ENCODE measurements around the gene NREP. TPM values are rescaled to one million over a fixed set of nuclear protein-coding genes. Genes with fewer than 3 reads are reported as not detected.

The NREP gene
- polyA plus RNA-seq, 3 donors, result 16.6 to 23.6 (median 17.1) TPM

GRCh38 chr5:111682641-111683040 is 74.4 kb downstream of the NREP start:
- DNase-seq, result no peak
- no peak for TF ChIP-seq CTCF (IDR thresholded peaks at IDR 0.05)
- Mint-ChIP-seq H3K27ac (no peak overlapping the region), H3K4me1 (peaks cover 2% of the 10 kb centered on the region), H3K4me3 (no peak overlapping the region), H3K9me3 (no peaks in the 10 kb centered on the region), H3K27me3 (ENCODE audit: low read depth in 3 of 3) (peaks cover 0 to 2% (median 0%) of the 10 kb centered on the region in 3 donors), H3K36me3 (no peaks in the 10 kb centered on the region)
- no peaks in the 10 kb centered on the region for H3K9me3 ChIP-seq (replicated peaks in 1 of 2; ENCODE audit: control insufficient read depth in 1 of 2, insufficient read depth in 1 of 2, low read length in 2 of 2)
- no peaks in the 10 kb centered on the region for H4K20me1 ChIP-seq (ENCODE audit: insufficient read depth, low read length)
- H3K9ac ChIP-seq (ENCODE audit: insufficient read depth, low read length, poor library complexity, severe bottlenecking), result no peak overlapping the region
- no peak overlapping the region for H3K27ac ChIP-seq (ENCODE audit: low read depth in 1 of 2, low read length in 2 of 2)
- intact Hi-C loops (cut with micrococcal nuclease), result no loop called here
- H3K4me1 ChIP-seq (ENCODE audit: control insufficient read depth in 1 of 2, insufficient read depth in 2 of 2, low read length in 2 of 2), result no peaks in the 10 kb centered on the region
- no peaks in the 10 kb centered on the region for H3K79me2 ChIP-seq (ENCODE audit: insufficient read depth, low read length)
- 97% methylated on average over 5 of the region's 6 CpGs for WGBS (ENCODE audit: insufficient coverage)
- H2AFZ ChIP-seq (ENCODE audit: insufficient read depth, low read depth, low read length, poor library complexity, severe bottlenecking), result no peak overlapping the region
- H3K4me3 ChIP-seq (replicated peaks in 1 of 3; ENCODE audit: low read depth in 2 of 3, low read length in 3 of 3), result no peak overlapping the region
- H3K36me3 ChIP-seq (replicated peaks in 1 of 2; ENCODE audit: control insufficient read depth in 1 of 2, insufficient read depth in 2 of 2, low read length in 2 of 2), result no peaks in the 10 kb centered on the region
- no peak overlapping the region for H3K4me2 ChIP-seq (replicated peaks; ENCODE audit: extremely low read depth, low read length, poor library complexity, severe bottlenecking)
- H3K27me3 ChIP-seq (ENCODE audit: control insufficient read depth in 2 of 2, insufficient read depth in 2 of 2, low read length in 2 of 2), result no peaks in the 10 kb centered on the region

GRCh38 chr5:111682121-111682520 is 74.9 kb downstream of the NREP start:
- Histone ChIP-seq H3K4me2 (replicated peaks; ENCODE audit: extremely low read depth, low read length, poor library complexity, severe bottlenecking) (no peak overlapping the region), H3K9ac (ENCODE audit: insufficient read depth, low read length, poor library complexity, severe bottlenecking) (no peak overlapping the region), H3K36me3 (replicated peaks in 1 of 2; ENCODE audit: control insufficient read depth in 1 of 2, insufficient read depth in 2 of 2, low read length in 2 of 2) (no peaks in the 10 kb centered on the region), H3K4me3 (replicated peaks in 1 of 3; ENCODE audit: low read depth in 2 of 3, low read length in 3 of 3) (no peak overlapping the region), H3K27ac (ENCODE audit: low read depth in 1 of 2, low read length in 2 of 2) (no peak overlapping the region), H3K79me2 (ENCODE audit: insufficient read depth, low read length) (no peaks in the 10 kb centered on the region), H3K9me3 (replicated peaks in 1 of 2; ENCODE audit: control insufficient read depth in 1 of 2, insufficient read depth in 1 of 2, low read length in 2 of 2) (no peaks in the 10 kb centered on the region), H2AFZ (ENCODE audit: insufficient read depth, low read depth, low read length, poor library complexity, severe bottlenecking) (no peak overlapping the region), H3K4me1 (ENCODE audit: control insufficient read depth in 1 of 2, insufficient read depth in 2 of 2, low read length in 2 of 2) (no peaks in the 10 kb centered on the region), H3K27me3 (ENCODE audit: control insufficient read depth in 2 of 2, insufficient read depth in 2 of 2, low read length in 2 of 2) (no peaks in the 10 kb centered on the region), H4K20me1 (ENCODE audit: insufficient read depth, low read length) (no peaks in the 10 kb centered on the region)
- H3K27me3 Mint-ChIP-seq (ENCODE audit: low read depth in 3 of 3), result peaks cover 0 to 2% (median 0%) of the 10 kb centered on the region in 3 donors
- no peak for DNase-seq
- no peak overlapping the region for H3K4me3 Mint-ChIP-seq
- H3K9me3 Mint-ChIP-seq, result no peaks in the 10 kb centered on the region
- intact Hi-C loops (cut with micrococcal nuclease), result no loop called here
- no peak for TF ChIP-seq CTCF (IDR thresholded peaks at IDR 0.05)
- 92% methylated on average over 4 of the region's 6 CpGs for WGBS (ENCODE audit: insufficient coverage)
- no peaks in the 10 kb centered on the region for H3K36me3 Mint-ChIP-seq
- H3K4me1 Mint-ChIP-seq, result peaks cover 2% of the 10 kb centered on the region
- no peak overlapping the region for H3K27ac Mint-ChIP-seq

Data from CD14-positive monocyte (primary cell).